Panc1 (cell line): Measurements from ENCODE around the gene IL22. TPM values are rescaled to one million over a fixed set of nuclear protein-coding genes. Genes with fewer than 3 reads are reported as not detected.

Source experiments
- ATAC-seq: fragments of 200-7000 bp; cut with Tn5 transposase; 2 replicates; pipeline ENCODE4 v1.9.1; 2020; ENCODE audit warnings: mild to moderate bottlenecking, moderate library complexity
- BruUV-seq: library from RNA; stranded (reverse); fragments of 400-500 nt; replicated peaks from 2 replicates; lab custom pipeline; 2021; lab: Mats Ljungman, UMichigan
- CTCF ChIA-PET: fragments of 300-600 bp; sonication (Branson Sonifier 250); formaldehyde crosslinking; loops from one replicate; lab custom pipeline; 2022; ENCODE audit warnings: antibody characterized with exemption; lab: Charles Lee
- POLR2A ChIA-PET: fragments of 300-600 bp; sonication (Branson Sonifier 250); formaldehyde crosslinking; loops from one replicate; lab custom pipeline; 2022; ENCODE audit warnings: antibody characterized with exemption; lab: Charles Lee
- DNase-seq: peaks from one replicate; pipeline ENCODE4 v3.0.0-alpha.2; 2010; ENCODE audit warnings: low read depth, low spot score
- H3K27ac ChIP-seq: 2 replicates; pipeline ENCODE4 v1.5.1; 2011; ENCODE audit warnings: mild to moderate bottlenecking, low read length, inconsistent platforms
- H3K27me3 ChIP-seq: fragments of 200-500 bp; sonication (Bioruptor generic); 2 replicates; pipeline ENCODE4 v1.6.0; 2014; ENCODE audit warnings: low read length, inconsistent platforms; ENCODE audit not compliant: control insufficient read depth, insufficient read depth
- H3K36me3 ChIP-seq: fragments of 200-500 bp; sonication (Bioruptor generic); 2 replicates; pipeline ENCODE4 v1.5.1; 2014; ENCODE audit warnings: inconsistent platforms, mild to moderate bottlenecking, low read length, moderate library complexity; ENCODE audit not compliant: control insufficient read depth, insufficient read depth
- H3K4me1 ChIP-seq: 2 replicates; pipeline ENCODE4 v1.5.1; 2011; ENCODE audit warnings: inconsistent platforms, mild to moderate bottlenecking, low read length, moderate library complexity; ENCODE audit not compliant: control insufficient read depth, insufficient read depth
- H3K4me3 ChIP-seq, 2 experiments: 2 replicates each; pipeline ENCODE4 v1.5.1; 2011 to 2012; ENCODE audit warnings: low read depth in 2 of 2, low read length in 2 of 2, mild to moderate bottlenecking in 2 of 2, inconsistent platforms in 1 of 2, moderate library complexity in 1 of 2
- H3K9me3 ChIP-seq: fragments of 200-500 bp; sonication (Bioruptor generic); 2 replicates; pipeline ENCODE4 v1.5.1; 2014; ENCODE audit warnings: low read depth, mild to moderate bottlenecking, inconsistent platforms, low read length, moderate library complexity; ENCODE audit not compliant: control insufficient read depth, insufficient read depth
- REST ChIP-seq, 2 experiments: IDR thresholded peaks; 2 replicates each; pipeline ENCODE4 v1.6.1; 2011 to 2012; ENCODE audit warnings: low read depth in 2 of 2, control low read depth in 1 of 2, low read length in 1 of 2, mild to moderate bottlenecking in 1 of 2, moderate library complexity in 1 of 2; ENCODE audit not compliant: insufficient read depth in 1 of 2
- SIN3A ChIP-seq: IDR thresholded peaks from 2 replicates; pipeline ENCODE4 v1.6.1; 2012; ENCODE audit warnings: low read depth, mild to moderate bottlenecking, low read length, moderate library complexity, borderline replicate concordance; ENCODE audit not compliant: insufficient read depth
- TCF7L2 ChIP-seq: IDR thresholded peaks from 2 replicates; pipeline ENCODE4 v1.6.1; 2011; ENCODE audit warnings: mild to moderate bottlenecking, low read depth, low read length, inconsistent platforms
- in situ Hi-C: cut with HindIII; loops from 2 replicates; pipeline ENCODE4 v1.10.0; 2016; ENCODE audit warnings: low sequenced_read_pairs, low pct_unique_long_range_greater_than_20kb
- intact Hi-C: fragments of 100-400 bp; cut with micrococcal nuclease; formaldehyde crosslinking; loops from one replicate; pipeline ENCODE4 v1.10.0; 2022; ENCODE audit not compliant: unreplicated experiment
- total RNA-seq: library from RNA; stranded (reverse); gene quantifications from one replicate; pipeline ENCODE4 v1.2.1, GENCODE V29; 2021; ENCODE audit not compliant: unreplicated experiment
- TF ChIP-seq, protein P1 (sequence below): fragments of 450-650 bp; IDR thresholded peaks from 2 replicates; pipeline ENCODE4 v1.5.1; 2017; ENCODE audit warnings: mild to moderate bottlenecking

The IL22 gene
- total RNA-seq, 1 experiment from 2014 or later: not detected

DNA sequence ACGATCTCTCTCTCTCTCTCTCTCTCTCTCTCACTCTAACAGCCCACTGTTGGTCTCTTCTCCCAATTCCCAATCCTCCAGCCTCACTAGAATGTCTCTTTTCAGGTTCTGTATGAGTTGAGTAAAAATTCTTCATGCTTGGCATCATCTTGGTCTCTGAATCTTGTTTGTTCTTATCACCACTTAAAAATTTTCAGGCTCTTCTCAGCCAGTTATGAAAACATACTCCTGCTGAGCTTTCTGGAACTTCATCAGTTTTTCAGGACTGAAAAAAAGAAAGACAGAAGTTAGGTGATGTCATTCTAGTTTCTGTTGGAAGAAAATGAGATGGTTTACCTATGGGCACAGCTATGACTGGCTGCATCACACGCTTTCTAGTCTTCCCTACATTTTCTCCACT lies 11.5 kb upstream of the IL22 start:
- no peak overlapping the region for H3K27ac ChIP-seq
- in situ Hi-C loops: no loop called here
- H3K27me3 ChIP-seq: no peaks in the 10 kb centered on the region
- no peaks in the 10 kb centered on the region for H3K9me3 ChIP-seq
- no peak for DNase-seq
- intact Hi-C loops: no loop called here
- no peak for TF ChIP-seq TCF7L2
- TF ChIP-seq, protein P1, sequence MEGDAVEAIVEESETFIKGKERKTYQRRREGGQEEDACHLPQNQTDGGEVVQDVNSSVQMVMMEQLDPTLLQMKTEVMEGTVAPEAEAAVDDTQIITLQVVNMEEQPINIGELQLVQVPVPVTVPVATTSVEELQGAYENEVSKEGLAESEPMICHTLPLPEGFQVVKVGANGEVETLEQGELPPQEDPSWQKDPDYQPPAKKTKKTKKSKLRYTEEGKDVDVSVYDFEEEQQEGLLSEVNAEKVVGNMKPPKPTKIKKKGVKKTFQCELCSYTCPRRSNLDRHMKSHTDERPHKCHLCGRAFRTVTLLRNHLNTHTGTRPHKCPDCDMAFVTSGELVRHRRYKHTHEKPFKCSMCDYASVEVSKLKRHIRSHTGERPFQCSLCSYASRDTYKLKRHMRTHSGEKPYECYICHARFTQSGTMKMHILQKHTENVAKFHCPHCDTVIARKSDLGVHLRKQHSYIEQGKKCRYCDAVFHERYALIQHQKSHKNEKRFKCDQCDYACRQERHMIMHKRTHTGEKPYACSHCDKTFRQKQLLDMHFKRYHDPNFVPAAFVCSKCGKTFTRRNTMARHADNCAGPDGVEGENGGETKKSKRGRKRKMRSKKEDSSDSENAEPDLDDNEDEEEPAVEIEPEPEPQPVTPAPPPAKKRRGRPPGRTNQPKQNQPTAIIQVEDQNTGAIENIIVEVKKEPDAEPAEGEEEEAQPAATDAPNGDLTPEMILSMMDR: no peak
- no peak for TF ChIP-seq SIN3A
- no peak for TF ChIP-seq REST (IDR thresholded peaks at IDR 0.05; ENCODE audit: insufficient read depth in 1 of 2, low read depth in 2 of 2, low read length in 1 of 2)
- ATAC-seq: no peak
- no peaks in the 10 kb centered on the region for H3K4me1 ChIP-seq
- CTCF ChIA-PET: no interaction called here
- H3K36me3 ChIP-seq: no peaks in the 10 kb centered on the region
- H3K4me3 ChIP-seq: no peak overlapping the region
- BruUV-seq: no TSS peak
- POLR2A ChIA-PET: no interaction called here

- no peaks in the 10 kb centered on the region for H3K4me1 ChIP-seq
- H3K27me3 ChIP-seq: no peaks in the 10 kb centered on the region
- H3K9me3 ChIP-seq: no peaks in the 10 kb centered on the region
- no peak for ATAC-seq
- no TSS peak for BruUV-seq
- POLR2A ChIA-PET: no interaction called here
- no peak overlapping the region for H3K4me3 ChIP-seq
- no peak overlapping the region for H3K27ac ChIP-seq
- intact Hi-C loops (no loop called here), in situ Hi-C loops (no loop called here)
- no peak for TF ChIP-seq REST (IDR thresholded peaks at IDR 0.05; ENCODE audit: insufficient read depth in 1 of 2, low read depth in 2 of 2, low read length in 1 of 2)
- DNase-seq: no peak
- H3K36me3 ChIP-seq: no peaks in the 10 kb centered on the region
- CTCF ChIA-PET: no interaction called here
Measured at GRCh38 chr12:68264158-68264855, 10.9 kb upstream of the IL22 start.
